Keratinocyte (primary cell): ENCODE data around the gene TMEM74B. TPM values are rescaled to one million over a fixed set of nuclear protein-coding genes. Genes with fewer than 3 reads are reported as not detected.

Experiments
- DNase-seq: peaks from one replicate; pipeline ENCODE4 v3.0.0-alpha.2; 2011; ENCODE audit warnings: low read depth, missing footprints, low spot score
- FAIRE-seq: peaks from 2 replicates; lab custom pipeline; 2011; peaks lifted over from hg19 to GRCh38; lab: Jason Lieb, UNC
- H2AFZ ChIP-seq: 2 replicates; pipeline ENCODE4 v1.6.0; 2012; ENCODE audit warnings: low read length, control low read depth, inconsistent platforms; ENCODE audit not compliant: control insufficient read depth
- H3K27ac ChIP-seq: 2 replicates; pipeline ENCODE4 v1.5.1; 2011; ENCODE audit warnings: low read length; ENCODE audit not compliant: control insufficient read depth, insufficient read depth
- H3K27me3 ChIP-seq: 3 replicates; pipeline ENCODE4 v1.6.0; 2011; ENCODE audit warnings: low read length; ENCODE audit not compliant: control insufficient read depth, insufficient read depth; ENCODE audit errors: extremely low read depth
- H3K36me3 ChIP-seq, 2 experiments: 2 replicates in 1 of 2; 3 replicates in 1 of 2; pipeline ENCODE4 v1.5.1; 2011; ENCODE audit warnings: low read length in 2 of 2, mild to moderate bottlenecking in 1 of 2; ENCODE audit not compliant: control insufficient read depth in 2 of 2, insufficient read depth in 2 of 2; ENCODE audit errors: extremely low read depth in 1 of 2
- H3K4me1 ChIP-seq: 3 replicates; pipeline ENCODE4 v1.5.1; 2011; ENCODE audit warnings: low read length; ENCODE audit not compliant: control insufficient read depth, insufficient read depth; ENCODE audit errors: extremely low read depth
- H3K4me2 ChIP-seq: 3 replicates; pipeline ENCODE4 v1.6.0; 2011; ENCODE audit warnings: low read depth, low read length; ENCODE audit not compliant: control insufficient read depth, insufficient read depth; ENCODE audit errors: extremely low read depth
- H3K4me3 ChIP-seq, 3 experiments: fragments of 200-600 bp in 1 of 3; sonication (generic) in 1 of 3; 2 replicates in 2 of 3; 3 replicates in 1 of 3; pipeline ENCODE4 v1.5.1; 2011 to 2016; ENCODE audit warnings: low read length in 3 of 3, mild to moderate bottlenecking in 3 of 3, control low read depth in 2 of 3, inconsistent platforms in 1 of 3, low read depth in 1 of 3, mixed read lengths in 1 of 3, mixed run types in 1 of 3, moderate library complexity in 1 of 3; ENCODE audit not compliant: control insufficient read depth in 2 of 3, insufficient read depth in 2 of 3; ENCODE audit errors: extremely low read depth in 1 of 3
- H3K79me2 ChIP-seq: 2 replicates; pipeline ENCODE4 v1.6.0; 2012; ENCODE audit warnings: low read length; ENCODE audit not compliant: control insufficient read depth, insufficient read depth
- H3K9ac ChIP-seq: 3 replicates; pipeline ENCODE4 v1.6.0; 2011; ENCODE audit warnings: low read length; ENCODE audit not compliant: control insufficient read depth, insufficient read depth; ENCODE audit errors: extremely low read depth
- H3K9me1 ChIP-seq: 3 replicates; pipeline ENCODE4 v1.6.0; 2011; ENCODE audit warnings: low read length; ENCODE audit not compliant: control insufficient read depth, insufficient read depth; ENCODE audit errors: extremely low read depth
- H3K9me3 ChIP-seq: 2 replicates; pipeline ENCODE4 v1.5.1; 2012; ENCODE audit warnings: low read depth, low read length; ENCODE audit not compliant: control insufficient read depth
- H4K20me1 ChIP-seq: 3 replicates; pipeline ENCODE4 v1.6.0; 2011; ENCODE audit warnings: low read length; ENCODE audit not compliant: control insufficient read depth, insufficient read depth; ENCODE audit errors: extremely low read depth
- CTCF ChIP-seq, 3 experiments: IDR thresholded peaks in 1 of 3; conservative IDR thresholded peaks in 1 of 3; optimal IDR thresholded peaks in 1 of 3; 2 replicates in 2 of 3; 3 replicates in 1 of 3; pipeline versions ENCODE3 to v1.5.1; 2011; ENCODE audit warnings: low read length in 3 of 3, mild to moderate bottlenecking in 3 of 3, moderate library complexity in 2 of 3, control low read depth in 1 of 3, inconsistent platforms in 1 of 3; ENCODE audit not compliant: insufficient read depth in 2 of 3; ENCODE audit errors: extremely low read depth in 1 of 3
- EZH2 ChIP-seq: IDR thresholded peaks from one replicate; pipeline ENCODE4 v1.6.1; 2012; ENCODE audit warnings: inconsistent platforms, mild to moderate bottlenecking, low read length, moderate library complexity
- dilution Hi-C: fragments of 300-500 bp; cut with MboI; formaldehyde crosslinking; loops from one replicate; pipeline ENCODE4 v1.7.0; 2020; ENCODE audit warnings: low sequenced_read_pairs; ENCODE audit not compliant: extremely low pct_ligation_motif_present
- polyA plus RNA-seq, 5 experiments: library from polyadenylated mRNA; depleted of rRNA in 3 of 5; stranded (reverse) in 3 of 5; stranded (forward) in 1 of 5; unstranded in 1 of 5; fragments of >200 nt; gene quantifications; 1 replicate in 1 of 5; 2 replicates in 3 of 5; 3 replicates in 1 of 5; pipeline versions ENCODE4 v1.2.1 to v1.2.3, GENCODE V29; 2011 to 2012; ENCODE audit warnings: missing spikeins in 2 of 5, low read depth in 1 of 5, low replicate concordance in 1 of 5

The TMEM74B gene
- polyA plus RNA-seq, 1 donor (not counting 4 experiments of a cell fraction or from before 2014, with no cell fraction given) = 0.58 TPM

GRCh38 chr20:1205802-1206201 lies 21.0 kb upstream of the TMEM74B start:
- peaks cover 12% of the 10 kb centered on the region for H3K27me3 ChIP-seq
- no peaks in the 10 kb centered on the region for H3K36me3 ChIP-seq
- DNase-seq = no peak
- no peaks in the 10 kb centered on the region for H4K20me1 ChIP-seq
- no peaks in the 10 kb centered on the region for H3K4me1 ChIP-seq
- no peak for TF ChIP-seq EZH2
- TF ChIP-seq CTCF (optimal IDR thresholded peaks at IDR 0.05 in 1 of 3, IDR thresholded peaks at IDR 0.05 in 1 of 3, conservative IDR thresholded peaks at IDR 0.05 in 1 of 3; ENCODE audit: extremely low read depth in 1 of 3, insufficient read depth in 2 of 3, low read length in 3 of 3) = no peak
- H2AFZ ChIP-seq = no peak overlapping the region
- no peaks in the 10 kb centered on the region for H3K9me3 ChIP-seq
- H3K27ac ChIP-seq = no peak overlapping the region
- H3K79me2 ChIP-seq = no peaks in the 10 kb centered on the region
- H3K4me3 ChIP-seq = no peak overlapping the region
- FAIRE-seq = no peak
- no peaks in the 10 kb centered on the region for H3K9me1 ChIP-seq
- dilution Hi-C loops = no loop called here
- no peak overlapping the region for H3K9ac ChIP-seq
- H3K4me2 ChIP-seq = no peak overlapping the region

GRCh38 chr20:1204576-1204975 lies 19.8 kb upstream of the TMEM74B start:
- Histone ChIP-seq H3K4me1 (no peaks in the 10 kb centered on the region), H3K4me2 (no peak overlapping the region), H3K27ac (no peak overlapping the region), H3K36me3 (no peaks in the 10 kb centered on the region), H3K9ac (no peak overlapping the region), H3K27me3 (peaks cover 12% of the 10 kb centered on the region), H3K9me3 (no peaks in the 10 kb centered on the region), H3K9me1 (no peaks in the 10 kb centered on the region), H4K20me1 (no peaks in the 10 kb centered on the region), H2AFZ (no peak overlapping the region), H3K4me3 (no peak overlapping the region), H3K79me2 (no peaks in the 10 kb centered on the region)
- dilution Hi-C loops = no loop called here
- DNase-seq = no peak
- FAIRE-seq = no peak
- TF ChIP-seq CTCF (optimal IDR thresholded peaks at IDR 0.05 in 1 of 3, IDR thresholded peaks at IDR 0.05 in 1 of 3, conservative IDR thresholded peaks at IDR 0.05 in 1 of 3; ENCODE audit: extremely low read depth in 1 of 3, insufficient read depth in 2 of 3, low read length in 3 of 3) (no peak), EZH2 (no peak)
